Vagina (tissue), 2 donors: ENCODE data around the gene TMEM204. TPM values are rescaled to one million over a fixed set of nuclear protein-coding genes. Genes with fewer than 3 reads are reported as not detected.

Source experiments
- DNase-seq, 2 donors: peaks; one replicate each; pipeline ENCODE4 v3.0.0-alpha.2; 2017; ENCODE audit errors: extremely low spot score in 2 of 2
- H3K27ac ChIP-seq: fragments of 200-600 bp; sonication (generic); one replicate; pipeline ENCODE4 v1.5.1; 2019
- H3K27me3 ChIP-seq: fragments of 200-600 bp; sonication (generic); one replicate; pipeline ENCODE4 v1.5.1; 2019
- H3K36me3 ChIP-seq, 2 donors: fragments of 200-600 bp; sonication (generic); one replicate each; pipeline ENCODE4 v1.5.1; 2017 to 2019
- H3K4me1 ChIP-seq: fragments of 200-600 bp; sonication (generic); one replicate; pipeline ENCODE4 v1.5.1; 2019
- H3K4me3 ChIP-seq, 2 donors: fragments of 200-600 bp; sonication (generic); 1 replicate in 1 of 2; 2 replicates in 1 of 2; pipeline ENCODE4 v1.5.1; 2016 to 2019
- H3K9me3 ChIP-seq: fragments of 200-600 bp; sonication (generic); one replicate; pipeline ENCODE4 v1.5.1; 2019
- CTCF ChIP-seq, 3 experiments: fragments of 450-650 bp in 2 of 3; fragments of 200-600 bp in 1 of 3; sonication (generic) in 1 of 3; IDR thresholded peaks; one replicate each; pipeline ENCODE4 v1.5.1; 2017 to 2019; ENCODE audit warnings: antibody characterized with exemption in 3 of 3, mild to moderate bottlenecking in 2 of 3, moderate library complexity in 2 of 3
- POLR2A ChIP-seq, 2 donors: fragments of 450-650 bp; IDR thresholded peaks; one replicate each; pipeline ENCODE4 v1.6.1; 2017; ENCODE audit warnings: antibody characterized with exemption in 2 of 2, mild to moderate bottlenecking in 2 of 2, moderate library complexity in 2 of 2
- POLR2AphosphoS5 ChIP-seq, 2 donors: sonication (generic); formaldehyde crosslinking; IDR thresholded peaks; one replicate each; pipeline ENCODE4 v1.9.0; 2017; ENCODE audit warnings: antibody characterized with exemption in 2 of 2, mild to moderate bottlenecking in 2 of 2, low read depth in 1 of 2; ENCODE audit not compliant: insufficient read depth in 1 of 2
- intact Hi-C: fragments of 100-400 bp; cut with DNase I; formaldehyde crosslinking; loops from one replicate; pipeline ENCODE4 v1.15.1; 2023
- total RNA-seq: library from RNA; depleted of rRNA; stranded (reverse); fragments of >200 nt; gene quantifications from one replicate; pipeline ENCODE4 v1.2.3, GENCODE V29; 2016

TMEM204 gene
- total RNA-seq, 1 donor from 2014 or later: 33.1 TPM

- Histone ChIP-seq H3K27me3 (no peaks in the 10 kb centered on the region), H3K4me3 (no peak overlapping the region), H3K27ac (no peak overlapping the region), H3K9me3 (no peaks in the 10 kb centered on the region), H3K36me3 (peaks cover 0 to 6% of the 10 kb centered on the region in 2 donors), H3K4me1 (no peaks in the 10 kb centered on the region)
- intact Hi-C loops: no loop called here
- TF ChIP-seq POLR2A (IDR thresholded peaks at IDR 0.05): no peak
- TF ChIP-seq CTCF (IDR thresholded peaks at IDR 0.05): no peak
- no peak for TF ChIP-seq POLR2AphosphoS5 (IDR thresholded peaks at IDR 0.05; ENCODE audit: insufficient read depth in 1 of 2, low read depth in 1 of 2)
- no peak for DNase-seq
Observed at GRCh38 chr16:1567988-1568387, 34.5 kb downstream of the TMEM204 start.

- Histone ChIP-seq H3K9me3 (no peaks in the 10 kb centered on the region), H3K36me3 (no peaks in the 10 kb centered on the region), H3K4me3 (no peak overlapping the region), H3K4me1 (no peaks in the 10 kb centered on the region), H3K27me3 (no peaks in the 10 kb centered on the region), H3K27ac (no peak overlapping the region)
- DNase-seq: no peak
- intact Hi-C loops: no loop called here
- TF ChIP-seq POLR2A (IDR thresholded peaks at IDR 0.05): no peak
- TF ChIP-seq CTCF (IDR thresholded peaks at IDR 0.05): no peak
- no peak for TF ChIP-seq POLR2AphosphoS5 (IDR thresholded peaks at IDR 0.05; ENCODE audit: insufficient read depth in 1 of 2, low read depth in 1 of 2)
Observed at GRCh38 chr16:1571012-1571671, 37.7 kb downstream of the TMEM204 start.

GRCh38 chr16:1572673-1573072 is 39.2 kb downstream of the TMEM204 start:
- H3K4me1 ChIP-seq: no peaks in the 10 kb centered on the region
- H3K4me3 ChIP-seq: no peak overlapping the region
- intact Hi-C loops: no loop called here
- H3K36me3 ChIP-seq: no peaks in the 10 kb centered on the region
- DNase-seq: no peak
- H3K27me3 ChIP-seq: no peaks in the 10 kb centered on the region
- no peak overlapping the region for H3K27ac ChIP-seq
- TF ChIP-seq CTCF (IDR thresholded peaks at IDR 0.05) (no peak), POLR2A (IDR thresholded peaks at IDR 0.05) (no peak), POLR2AphosphoS5 (IDR thresholded peaks at IDR 0.05; ENCODE audit: insufficient read depth in 1 of 2, low read depth in 1 of 2) (no peak)
- no peaks in the 10 kb centered on the region for H3K9me3 ChIP-seq

GRCh38 chr16:1573301-1573700 is 39.8 kb downstream of the TMEM204 start:
- Histone ChIP-seq H3K4me3 (no peak overlapping the region), H3K4me1 (no peaks in the 10 kb centered on the region), H3K36me3 (no peaks in the 10 kb centered on the region), H3K27me3 (no peaks in the 10 kb centered on the region), H3K27ac (no peak overlapping the region), H3K9me3 (no peaks in the 10 kb centered on the region)
- no peak for DNase-seq
- no peak for TF ChIP-seq CTCF (IDR thresholded peaks at IDR 0.05)
- no peak for TF ChIP-seq POLR2A (IDR thresholded peaks at IDR 0.05)
- TF ChIP-seq POLR2AphosphoS5 (IDR thresholded peaks at IDR 0.05; ENCODE audit: insufficient read depth in 1 of 2, low read depth in 1 of 2): no peak
- intact Hi-C loops: no loop called here

- Histone ChIP-seq H3K9me3 (no peaks in the 10 kb centered on the region), H3K27me3 (no peaks in the 10 kb centered on the region), H3K4me3 (no peak overlapping the region), H3K36me3 (peaks cover 0 to 16% of the 10 kb centered on the region in 2 donors), H3K27ac (no peak overlapping the region), H3K4me1 (no peaks in the 10 kb centered on the region)
- TF ChIP-seq POLR2A (IDR thresholded peaks at IDR 0.05) (no peak), CTCF (IDR thresholded peaks at IDR 0.05) (no peak)
- no peak for DNase-seq
- intact Hi-C loops: loop anchor here (5.0 kb wide), 1 partner anchor 243 kb away; the partner anchor contains the start of gene BAIAP3
Observed at GRCh38 chr16:1575578-1575977, 42.1 kb downstream of the TMEM204 start.
